ENCODE data around the gene CFAP46.
"Not testable (repeated sequence)": the region's sequence is repeated elsewhere in the genome, so short reads cannot be mapped to it uniquely, and the experiment has no call there.

Gene CFAP46

GRCh38 chr10:132785723-132786475 lies 156.5 kb downstream of the CFAP46 start, which contains the start of gene NKX6-2:
TSS of gene NKX6-2 (minus strand) at chr10:132786147. CDS start at chr10:132785948, 199 bp downstream.
- DNase-seq, result no peak

GRCh38 chr10:132784866-132785722 lies 157.3 kb downstream of the CFAP46 start:
- DNase-seq, result no peak

GRCh38 chr10:132783940-132784865 lies 158.2 kb downstream of the CFAP46 start:
- DNase-seq, result no peak

GRCh38 chr10:132783165-132783939 lies 159.0 kb downstream of the CFAP46 start:
- DNase-seq, result no peak

- no peak for DNase-seq
These were observed 160.8 kb downstream of the CFAP46 start for GRCh38 chr10:132781556-132781955.

- no peak for DNase-seq
These were observed 162.0 kb downstream of the CFAP46 start for GRCh38 chr10:132780356-132780755.

GRCh38 chr10:132779549-132780294 lies 162.6 kb downstream of the CFAP46 start:
- no peak for DNase-seq

- no peak for DNase-seq
These were observed 164.9 kb downstream of the CFAP46 start for GRCh38 chr10:132777441-132777840.

GRCh38 chr10:132776821-132777220 lies 165.5 kb downstream of the CFAP46 start:
- no peak for DNase-seq

- DNase-seq, result no peak
These were observed 166.2 kb downstream of the CFAP46 start for GRCh38 chr10:132776186-132776585.

GRCh38 chr10:132774902-132775863 lies 167.2 kb downstream of the CFAP46 start:
- DNase-seq, result peak; percentile 96

- DNase-seq, result peak; percentile 37
These were observed 168.0 kb downstream of the CFAP46 start for GRCh38 chr10:132774181-132774901.

GRCh38 chr10:132772816-132773215 lies 169.6 kb downstream of the CFAP46 start:
- not testable (repeated sequence) for DNase-seq

- DNase-seq, result no peak
These were observed 172.0 kb downstream of the CFAP46 start for GRCh38 chr10:132770061-132771021.

- no peak for DNase-seq
These were observed 173.8 kb downstream of the CFAP46 start for GRCh38 chr10:132768346-132769248.

GRCh38 chr10:132766291-132766690 lies 176.1 kb downstream of the CFAP46 start:
- DNase-seq, result no peak

GRCh38 chr10:132765435-132765834 lies 176.9 kb downstream of the CFAP46 start:
- DNase-seq, result no peak

All from fibroblast of skin of right quadriceps (primary cell).